ENCODE measurements around the gene DST.

GRCh38 chr6:56433119-56433518, 209.6 kb downstream of the DST start:
- no peak for TF ChIP-seq CTCF (IDR thresholded peaks at IDR 0.05; ENCODE audit: poor library complexity)
- no peak for TF ChIP-seq EZH2phosphoT487 (IDR thresholded peaks at IDR 0.05; ENCODE audit: low read depth, severe bottlenecking, unreplicated experiment)

All from hepatocyte (in vitro differentiated cells).